Measurements from ENCODE around the gene MTURN.

DNA sequence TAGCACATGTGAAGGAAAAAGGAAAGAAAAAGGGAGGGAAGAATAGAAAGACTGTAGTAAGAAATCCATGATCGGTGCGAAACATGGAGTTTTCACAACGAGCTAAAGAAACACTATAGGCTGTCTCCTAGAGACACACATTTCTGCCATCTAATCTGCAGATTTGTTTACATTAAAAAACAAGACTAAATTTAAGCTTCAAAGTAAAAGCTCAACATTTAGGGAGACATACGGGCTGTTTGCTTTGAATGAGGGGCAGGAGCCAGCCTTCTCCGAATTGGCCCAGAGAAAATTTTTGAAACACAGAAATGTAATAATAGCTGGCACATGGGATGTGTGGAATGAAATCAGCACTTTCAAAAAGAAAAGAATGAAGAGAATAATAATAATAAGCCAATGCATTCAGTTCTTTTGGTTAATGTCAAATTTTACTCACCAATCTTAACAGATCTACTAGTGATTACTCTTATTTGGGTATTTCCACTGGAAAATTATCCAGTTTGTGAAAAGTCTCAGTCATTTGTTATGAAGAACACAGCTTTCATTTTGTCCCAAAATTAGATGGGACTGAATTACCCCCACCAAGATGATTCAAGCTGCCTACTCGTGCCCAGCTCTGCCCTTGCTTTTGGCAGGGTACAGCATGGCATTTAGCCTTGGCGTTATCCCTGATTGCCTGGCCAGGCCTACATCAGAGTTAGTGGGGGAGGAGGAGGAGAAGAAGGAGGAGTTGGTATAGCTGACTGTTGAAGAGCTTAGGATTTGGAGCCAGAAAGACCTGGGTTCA, 47.1 kb downstream of the MTURN start:
- TF ChIP-seq, protein P1, sequence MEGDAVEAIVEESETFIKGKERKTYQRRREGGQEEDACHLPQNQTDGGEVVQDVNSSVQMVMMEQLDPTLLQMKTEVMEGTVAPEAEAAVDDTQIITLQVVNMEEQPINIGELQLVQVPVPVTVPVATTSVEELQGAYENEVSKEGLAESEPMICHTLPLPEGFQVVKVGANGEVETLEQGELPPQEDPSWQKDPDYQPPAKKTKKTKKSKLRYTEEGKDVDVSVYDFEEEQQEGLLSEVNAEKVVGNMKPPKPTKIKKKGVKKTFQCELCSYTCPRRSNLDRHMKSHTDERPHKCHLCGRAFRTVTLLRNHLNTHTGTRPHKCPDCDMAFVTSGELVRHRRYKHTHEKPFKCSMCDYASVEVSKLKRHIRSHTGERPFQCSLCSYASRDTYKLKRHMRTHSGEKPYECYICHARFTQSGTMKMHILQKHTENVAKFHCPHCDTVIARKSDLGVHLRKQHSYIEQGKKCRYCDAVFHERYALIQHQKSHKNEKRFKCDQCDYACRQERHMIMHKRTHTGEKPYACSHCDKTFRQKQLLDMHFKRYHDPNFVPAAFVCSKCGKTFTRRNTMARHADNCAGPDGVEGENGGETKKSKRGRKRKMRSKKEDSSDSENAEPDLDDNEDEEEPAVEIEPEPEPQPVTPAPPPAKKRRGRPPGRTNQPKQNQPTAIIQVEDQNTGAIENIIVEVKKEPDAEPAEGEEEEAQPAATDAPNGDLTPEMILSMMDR (IDR thresholded peaks at IDR 0.05; ENCODE audit: insufficient read depth, low read length), result no peak
- TF ChIP-seq, protein P2, sequence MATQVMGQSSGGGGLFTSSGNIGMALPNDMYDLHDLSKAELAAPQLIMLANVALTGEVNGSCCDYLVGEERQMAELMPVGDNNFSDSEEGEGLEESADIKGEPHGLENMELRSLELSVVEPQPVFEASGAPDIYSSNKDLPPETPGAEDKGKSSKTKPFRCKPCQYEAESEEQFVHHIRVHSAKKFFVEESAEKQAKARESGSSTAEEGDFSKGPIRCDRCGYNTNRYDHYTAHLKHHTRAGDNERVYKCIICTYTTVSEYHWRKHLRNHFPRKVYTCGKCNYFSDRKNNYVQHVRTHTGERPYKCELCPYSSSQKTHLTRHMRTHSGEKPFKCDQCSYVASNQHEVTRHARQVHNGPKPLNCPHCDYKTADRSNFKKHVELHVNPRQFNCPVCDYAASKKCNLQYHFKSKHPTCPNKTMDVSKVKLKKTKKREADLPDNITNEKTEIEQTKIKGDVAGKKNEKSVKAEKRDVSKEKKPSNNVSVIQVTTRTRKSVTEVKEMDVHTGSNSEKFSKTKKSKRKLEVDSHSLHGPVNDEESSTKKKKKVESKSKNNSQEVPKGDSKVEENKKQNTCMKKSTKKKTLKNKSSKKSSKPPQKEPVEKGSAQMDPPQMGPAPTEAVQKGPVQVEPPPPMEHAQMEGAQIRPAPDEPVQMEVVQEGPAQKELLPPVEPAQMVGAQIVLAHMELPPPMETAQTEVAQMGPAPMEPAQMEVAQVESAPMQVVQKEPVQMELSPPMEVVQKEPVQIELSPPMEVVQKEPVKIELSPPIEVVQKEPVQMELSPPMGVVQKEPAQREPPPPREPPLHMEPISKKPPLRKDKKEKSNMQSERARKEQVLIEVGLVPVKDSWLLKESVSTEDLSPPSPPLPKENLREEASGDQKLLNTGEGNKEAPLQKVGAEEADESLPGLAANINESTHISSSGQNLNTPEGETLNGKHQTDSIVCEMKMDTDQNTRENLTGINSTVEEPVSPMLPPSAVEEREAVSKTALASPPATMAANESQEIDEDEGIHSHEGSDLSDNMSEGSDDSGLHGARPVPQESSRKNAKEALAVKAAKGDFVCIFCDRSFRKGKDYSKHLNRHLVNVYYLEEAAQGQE (IDR thresholded peaks at IDR 0.05; ENCODE audit: insufficient replicate concordance, low read depth), result no peak
